Measurements from ENCODE around the gene CCDC12.
A peak's percentile ranks its signal among the peaks of the same experiment; 100 is the strongest.
"Not testable (repeated sequence)": the region's sequence is repeated elsewhere in the genome, so short reads cannot be mapped to it uniquely, and the experiment has no call there.

CCDC12 gene

GRCh38 chr3:46922871-46923558 lies 53.5 kb downstream of the CCDC12 start:
- DNase-seq (ENCODE audit: low read depth): no peak

GRCh38 chr3:46922426-46922825 lies 54.1 kb downstream of the CCDC12 start:
- DNase-seq (ENCODE audit: low read depth): no peak

GRCh38 chr3:46921871-46922271 lies 54.7 kb downstream of the CCDC12 start:
- no peak for DNase-seq (ENCODE audit: low read depth)

GRCh38 chr3:46921041-46921440 lies 55.5 kb downstream of the CCDC12 start:
- no peak for DNase-seq (ENCODE audit: low read depth)

GRCh38 chr3:46918634-46919033 lies 57.9 kb downstream of the CCDC12 start:
- no peak for DNase-seq (ENCODE audit: low read depth)

GRCh38 chr3:46918202-46918601 lies 58.3 kb downstream of the CCDC12 start:
- DNase-seq (ENCODE audit: low read depth): no peak

- no peak for DNase-seq (ENCODE audit: low read depth)
These were observed 59.3 kb downstream of the CCDC12 start for GRCh38 chr3:46917257-46917656.

- no peak for DNase-seq (ENCODE audit: low read depth)
These were observed 59.7 kb downstream of the CCDC12 start for GRCh38 chr3:46916799-46917198.

GRCh38 chr3:46916278-46916677 lies 60.3 kb downstream of the CCDC12 start:
- no peak for DNase-seq (ENCODE audit: low read depth)

- no peak for DNase-seq (ENCODE audit: low read depth)
These were observed 61.2 kb downstream of the CCDC12 start for GRCh38 chr3:46915297-46915822.

GRCh38 chr3:46914849-46915248 lies 61.7 kb downstream of the CCDC12 start:
- no peak for DNase-seq (ENCODE audit: low read depth)

GRCh38 chr3:46913644-46914043 lies 62.9 kb downstream of the CCDC12 start:
- DNase-seq (ENCODE audit: low read depth): peak; percentile 24

- no peak for DNase-seq (ENCODE audit: low read depth)
These were observed 63.6 kb downstream of the CCDC12 start for GRCh38 chr3:46912986-46913385.

- DNase-seq (ENCODE audit: low read depth): not testable (repeated sequence)
These were observed 65.6 kb downstream of the CCDC12 start for GRCh38 chr3:46910914-46911313.

GRCh38 chr3:46910166-46910760 lies 66.3 kb downstream of the CCDC12 start:
- DNase-seq (ENCODE audit: low read depth): no peak

- peak; percentile 50 for DNase-seq (ENCODE audit: low read depth)
These were observed 66.9 kb downstream of the CCDC12 start for GRCh38 chr3:46909535-46910161.

- DNase-seq (ENCODE audit: low read depth): no peak
These were observed 67.5 kb downstream of the CCDC12 start for GRCh38 chr3:46908986-46909534.

GRCh38 chr3:46908294-46908985 lies 68.1 kb downstream of the CCDC12 start:
- peak; percentile 38 for DNase-seq (ENCODE audit: low read depth)

- DNase-seq (ENCODE audit: low read depth): no peak
These were observed 68.6 kb downstream of the CCDC12 start for GRCh38 chr3:46907960-46908293.

GRCh38 chr3:46907271-46907670 lies 69.3 kb downstream of the CCDC12 start:
- no peak for DNase-seq (ENCODE audit: low read depth)

GRCh38 chr3:46906471-46907058 lies 70.0 kb downstream of the CCDC12 start:
- no peak for DNase-seq (ENCODE audit: low read depth)

All from non-pigmented ciliary epithelial cell (primary cell).